Keratinocyte (primary cell): ENCODE measurements around the gene XIRP1. TPM values are rescaled to one million over a fixed set of nuclear protein-coding genes. Genes with fewer than 3 reads are reported as not detected.

Source experiments
- DNase-seq: peaks from one replicate; pipeline ENCODE4 v3.0.0-alpha.2; 2011; ENCODE audit warnings: low read depth, missing footprints, low spot score
- FAIRE-seq: peaks from 2 replicates; lab custom pipeline; 2011; peaks lifted over from hg19 to GRCh38; lab: Jason Lieb, UNC
- H2AFZ ChIP-seq: 2 replicates; pipeline ENCODE4 v1.6.0; 2012; ENCODE audit warnings: low read length, control low read depth, inconsistent platforms; ENCODE audit not compliant: control insufficient read depth
- H3K27ac ChIP-seq: 2 replicates; pipeline ENCODE4 v1.5.1; 2011; ENCODE audit warnings: low read length; ENCODE audit not compliant: control insufficient read depth, insufficient read depth
- H3K27me3 ChIP-seq: 3 replicates; pipeline ENCODE4 v1.6.0; 2011; ENCODE audit warnings: low read length; ENCODE audit not compliant: control insufficient read depth, insufficient read depth; ENCODE audit errors: extremely low read depth
- H3K36me3 ChIP-seq, 2 experiments: 2 replicates in 1 of 2; 3 replicates in 1 of 2; pipeline ENCODE4 v1.5.1; 2011; ENCODE audit warnings: low read length in 2 of 2, mild to moderate bottlenecking in 1 of 2; ENCODE audit not compliant: control insufficient read depth in 2 of 2, insufficient read depth in 2 of 2; ENCODE audit errors: extremely low read depth in 1 of 2
- H3K4me1 ChIP-seq: 3 replicates; pipeline ENCODE4 v1.5.1; 2011; ENCODE audit warnings: low read length; ENCODE audit not compliant: control insufficient read depth, insufficient read depth; ENCODE audit errors: extremely low read depth
- H3K4me2 ChIP-seq: 3 replicates; pipeline ENCODE4 v1.6.0; 2011; ENCODE audit warnings: low read depth, low read length; ENCODE audit not compliant: control insufficient read depth, insufficient read depth; ENCODE audit errors: extremely low read depth
- H3K4me3 ChIP-seq, 3 experiments: fragments of 200-600 bp in 1 of 3; sonication (generic) in 1 of 3; 2 replicates in 2 of 3; 3 replicates in 1 of 3; pipeline ENCODE4 v1.5.1; 2011 to 2016; ENCODE audit warnings: low read length in 3 of 3, mild to moderate bottlenecking in 3 of 3, control low read depth in 2 of 3, inconsistent platforms in 1 of 3, low read depth in 1 of 3, mixed read lengths in 1 of 3, mixed run types in 1 of 3, moderate library complexity in 1 of 3; ENCODE audit not compliant: control insufficient read depth in 2 of 3, insufficient read depth in 2 of 3; ENCODE audit errors: extremely low read depth in 1 of 3
- H3K79me2 ChIP-seq: 2 replicates; pipeline ENCODE4 v1.6.0; 2012; ENCODE audit warnings: low read length; ENCODE audit not compliant: control insufficient read depth, insufficient read depth
- H3K9ac ChIP-seq: 3 replicates; pipeline ENCODE4 v1.6.0; 2011; ENCODE audit warnings: low read length; ENCODE audit not compliant: control insufficient read depth, insufficient read depth; ENCODE audit errors: extremely low read depth
- H3K9me1 ChIP-seq: 3 replicates; pipeline ENCODE4 v1.6.0; 2011; ENCODE audit warnings: low read length; ENCODE audit not compliant: control insufficient read depth, insufficient read depth; ENCODE audit errors: extremely low read depth
- H3K9me3 ChIP-seq: 2 replicates; pipeline ENCODE4 v1.5.1; 2012; ENCODE audit warnings: low read depth, low read length; ENCODE audit not compliant: control insufficient read depth
- H4K20me1 ChIP-seq: 3 replicates; pipeline ENCODE4 v1.6.0; 2011; ENCODE audit warnings: low read length; ENCODE audit not compliant: control insufficient read depth, insufficient read depth; ENCODE audit errors: extremely low read depth
- CTCF ChIP-seq, 3 experiments: IDR thresholded peaks in 1 of 3; conservative IDR thresholded peaks in 1 of 3; optimal IDR thresholded peaks in 1 of 3; 2 replicates in 2 of 3; 3 replicates in 1 of 3; pipeline versions ENCODE3 to v1.5.1; 2011; ENCODE audit warnings: low read length in 3 of 3, mild to moderate bottlenecking in 3 of 3, moderate library complexity in 2 of 3, control low read depth in 1 of 3, inconsistent platforms in 1 of 3; ENCODE audit not compliant: insufficient read depth in 2 of 3; ENCODE audit errors: extremely low read depth in 1 of 3
- EZH2 ChIP-seq: IDR thresholded peaks from one replicate; pipeline ENCODE4 v1.6.1; 2012; ENCODE audit warnings: inconsistent platforms, mild to moderate bottlenecking, low read length, moderate library complexity
- dilution Hi-C: fragments of 300-500 bp; cut with MboI; formaldehyde crosslinking; loops from one replicate; pipeline ENCODE4 v1.7.0; 2020; ENCODE audit warnings: low sequenced_read_pairs; ENCODE audit not compliant: extremely low pct_ligation_motif_present
- polyA plus RNA-seq, 5 experiments: library from polyadenylated mRNA; depleted of rRNA in 3 of 5; stranded (reverse) in 3 of 5; stranded (forward) in 1 of 5; unstranded in 1 of 5; fragments of >200 nt; gene quantifications; 1 replicate in 1 of 5; 2 replicates in 3 of 5; 3 replicates in 1 of 5; pipeline versions ENCODE4 v1.2.1 to v1.2.3, GENCODE V29; 2011 to 2012; ENCODE audit warnings: missing spikeins in 2 of 5, low read depth in 1 of 5, low replicate concordance in 1 of 5

The XIRP1 gene
- polyA plus RNA-seq, 1 donor (not counting 4 experiments of a cell fraction or from before 2014, with no cell fraction given) = not detected

- H3K9me3 ChIP-seq = no peaks in the 10 kb centered on the region
- H3K27ac ChIP-seq = no peak overlapping the region
- dilution Hi-C loops = no loop called here
- no peak overlapping the region for H2AFZ ChIP-seq
- H3K27me3 ChIP-seq = no peaks in the 10 kb centered on the region
- no peaks in the 10 kb centered on the region for H4K20me1 ChIP-seq
- H3K9ac ChIP-seq = no peak overlapping the region
- no peaks in the 10 kb centered on the region for H3K36me3 ChIP-seq
- H3K79me2 ChIP-seq = no peaks in the 10 kb centered on the region
- H3K4me1 ChIP-seq = peaks cover 12% of the 10 kb centered on the region
- FAIRE-seq (no peak), DNase-seq (no peak)
- H3K9me1 ChIP-seq = no peaks in the 10 kb centered on the region
- no peak for TF ChIP-seq CTCF (optimal IDR thresholded peaks at IDR 0.05 in 1 of 3, IDR thresholded peaks at IDR 0.05 in 1 of 3, conservative IDR thresholded peaks at IDR 0.05 in 1 of 3; ENCODE audit: extremely low read depth in 1 of 3, insufficient read depth in 2 of 3, low read length in 3 of 3)
- TF ChIP-seq EZH2 = no peak
- no peak overlapping the region for H3K4me2 ChIP-seq
- H3K4me3 ChIP-seq = no peak overlapping the region
Measured at GRCh38 chr3:39183211-39184080, 8.9 kb downstream of the XIRP1 start.

- H3K9ac ChIP-seq = peak overlapping the region; percentile 40
- H3K4me1 ChIP-seq = peaks cover 22% of the 10 kb centered on the region
- peak overlapping the region in 2 of 3 experiments; percentile 32 to 60 for H3K4me3 ChIP-seq
- TF ChIP-seq CTCF (optimal IDR thresholded peaks at IDR 0.05 in 1 of 3, IDR thresholded peaks at IDR 0.05 in 1 of 3, conservative IDR thresholded peaks at IDR 0.05 in 1 of 3; ENCODE audit: extremely low read depth in 1 of 3, insufficient read depth in 2 of 3, low read length in 3 of 3) (no peak), EZH2 (no peak)
- DNase-seq (no peak), FAIRE-seq (no peak)
- peak overlapping the region; percentile 80 for H3K4me2 ChIP-seq
- H3K36me3 ChIP-seq = no peaks in the 10 kb centered on the region
- dilution Hi-C loops = no loop called here
- H3K9me3 ChIP-seq = no peaks in the 10 kb centered on the region
- H2AFZ ChIP-seq = no peak overlapping the region
- H3K27me3 ChIP-seq = no peaks in the 10 kb centered on the region
- H3K9me1 ChIP-seq = no peaks in the 10 kb centered on the region
- no peaks in the 10 kb centered on the region for H4K20me1 ChIP-seq
- no peaks in the 10 kb centered on the region for H3K79me2 ChIP-seq
- no peak overlapping the region for H3K27ac ChIP-seq
Measured at GRCh38 chr3:39181408-39182335, 10.7 kb downstream of the XIRP1 start.
